SK-N-DZ (cell line): ENCODE results near the gene GSTM1.

Experiments
- DNase-seq: peaks from one replicate; pipeline ENCODE4 v3.0.0-alpha.2; 2015; ENCODE audit warnings: low spot score

Gene GSTM1

DNA sequence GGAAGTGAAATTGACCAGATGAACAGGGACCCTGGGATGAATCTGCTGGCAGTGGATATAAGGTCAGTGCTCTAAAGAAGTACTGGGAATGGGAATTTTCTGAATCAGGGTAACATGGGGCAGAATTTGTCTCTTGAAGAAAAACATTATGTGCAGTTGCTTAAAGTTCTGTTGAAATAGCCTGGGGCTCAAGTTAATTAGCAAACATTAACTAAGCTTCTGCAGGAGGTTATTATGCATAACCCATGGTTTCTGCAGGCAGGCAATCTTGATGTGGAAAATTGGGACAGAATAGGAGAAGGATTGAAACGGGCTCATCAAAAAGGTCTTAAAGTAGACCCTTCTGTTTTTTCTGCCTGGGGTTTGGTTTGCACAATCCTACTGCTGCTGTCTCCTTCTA lies 38.4 kb downstream of the GSTM1 start:
- DNase-seq = no peak

DNA sequence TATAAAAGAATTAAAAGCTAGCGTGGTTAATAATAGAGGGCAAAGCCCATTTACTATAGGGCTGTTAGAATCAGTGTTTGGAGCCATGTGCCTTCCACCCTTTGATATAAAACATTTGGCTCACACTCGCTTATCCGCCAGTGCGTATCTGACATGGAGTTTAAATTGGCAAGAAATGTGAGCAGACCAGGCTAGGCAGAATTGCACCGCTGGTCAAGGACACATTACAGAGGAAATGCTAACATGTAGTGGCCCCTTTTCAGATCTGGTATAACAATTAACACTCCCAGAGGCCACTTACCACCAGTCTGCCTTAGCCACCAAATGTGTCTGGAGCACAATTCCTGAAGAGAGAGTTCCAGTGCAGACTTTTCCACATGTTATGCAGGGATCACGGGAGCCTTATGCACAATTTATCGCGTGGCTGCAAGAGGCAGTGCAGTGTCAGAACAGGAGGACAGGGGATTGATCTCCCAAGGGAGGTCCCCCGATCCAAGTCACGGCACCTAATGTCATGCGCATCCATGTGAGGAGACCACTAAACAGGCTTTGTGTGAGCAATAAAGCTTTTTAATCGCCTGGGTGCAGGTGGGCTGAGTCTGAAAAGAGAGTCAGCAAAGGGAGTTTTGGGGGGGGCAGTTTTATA lies 39.2 kb downstream of the GSTM1 start:
- DNase-seq = no peak

DNA sequence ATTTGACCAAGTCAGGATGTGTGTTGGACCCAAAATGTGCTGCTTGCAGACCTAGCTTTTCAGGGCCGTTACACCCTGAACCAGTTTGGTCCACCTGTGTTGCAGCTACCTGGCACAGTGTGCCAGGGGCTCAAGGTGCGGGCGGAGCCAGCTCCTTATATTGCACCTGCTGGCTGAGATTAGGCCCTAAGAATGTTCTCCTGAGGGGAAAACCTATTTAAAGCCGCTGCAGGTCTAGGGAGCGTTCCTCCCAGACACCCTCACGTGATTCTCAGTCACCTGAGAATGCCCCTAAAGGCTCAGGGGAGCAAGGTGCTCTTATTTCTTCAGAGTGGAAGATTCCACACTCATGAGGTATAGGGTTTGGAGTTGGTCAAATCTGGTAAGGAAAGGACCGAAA lies 41.3 kb downstream of the GSTM1 start:
- no peak for DNase-seq

DNA sequence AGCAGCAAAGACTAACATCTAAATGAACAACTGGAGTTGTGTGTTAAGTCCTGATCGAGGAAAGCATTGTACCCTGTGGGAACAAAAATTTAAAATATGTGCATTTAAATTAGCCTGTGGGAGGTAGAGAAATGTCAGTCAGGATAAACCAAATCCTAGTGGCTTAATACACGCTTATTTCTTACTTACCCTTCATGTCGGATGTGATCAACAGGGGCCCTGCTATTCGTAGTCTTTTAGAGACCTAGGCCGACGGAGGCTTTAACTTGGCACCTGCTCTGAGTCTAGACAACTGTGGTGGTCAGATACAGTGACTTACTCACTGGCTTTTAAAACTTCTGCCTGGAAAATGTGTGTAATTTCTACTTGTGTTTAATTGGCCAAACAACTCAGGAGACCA lies 43.0 kb downstream of the GSTM1 start:
- DNase-seq = no peak

DNA sequence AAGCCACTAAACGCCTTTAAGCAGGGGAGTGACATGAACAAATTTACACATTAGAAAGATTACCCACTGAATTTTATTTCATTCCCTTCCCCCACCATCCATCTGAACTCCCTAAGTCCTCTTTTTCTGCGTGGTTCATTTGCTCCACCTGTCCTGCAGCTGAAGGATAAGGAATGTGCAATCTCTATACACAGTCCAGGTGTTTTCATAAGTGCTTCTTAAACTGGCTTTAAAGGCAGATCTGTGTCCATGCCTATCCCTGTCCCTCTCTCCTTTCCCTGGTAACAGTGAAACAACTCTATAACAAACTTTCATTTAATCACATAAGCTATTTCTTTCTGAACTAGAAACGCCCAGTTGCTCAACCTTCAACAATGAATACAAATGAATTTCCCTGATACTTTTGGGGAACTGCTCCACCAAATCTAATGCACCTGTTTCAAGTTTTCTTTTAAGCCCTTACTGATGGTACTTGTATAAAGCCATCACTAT lies 44.8 kb downstream of the GSTM1 start:
- no peak for DNase-seq

DNA sequence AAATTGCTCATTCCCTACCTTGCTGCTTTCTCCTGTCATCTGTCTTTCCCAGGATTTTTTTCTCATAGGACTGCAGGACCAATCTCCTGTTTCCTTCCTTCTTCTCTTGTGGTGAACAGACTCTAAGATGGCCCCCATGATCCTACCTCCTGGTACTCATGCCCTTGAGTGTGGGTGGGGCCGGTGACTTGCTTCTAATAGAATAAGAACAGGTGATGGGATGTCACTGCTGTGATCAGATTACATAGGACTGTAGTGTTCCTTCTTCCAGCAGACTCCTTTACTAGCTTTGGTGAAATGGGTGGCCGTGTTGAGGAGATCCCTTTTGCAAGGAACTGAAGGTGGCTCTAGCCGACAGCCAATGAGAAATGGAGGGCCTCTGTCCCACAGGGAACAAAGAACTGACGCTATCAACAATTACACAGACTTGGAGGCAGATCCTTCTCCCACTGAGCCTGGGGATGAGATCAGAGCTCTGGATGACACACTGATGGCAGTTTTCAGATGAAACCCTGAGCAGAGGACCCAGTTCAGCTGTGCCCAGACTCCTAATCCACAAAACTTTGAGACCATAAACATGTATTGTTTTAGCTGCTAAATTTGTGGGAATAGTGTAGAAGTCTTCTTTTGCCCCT lies 45.7 kb downstream of the GSTM1 start:
- DNase-seq = no peak

DNA sequence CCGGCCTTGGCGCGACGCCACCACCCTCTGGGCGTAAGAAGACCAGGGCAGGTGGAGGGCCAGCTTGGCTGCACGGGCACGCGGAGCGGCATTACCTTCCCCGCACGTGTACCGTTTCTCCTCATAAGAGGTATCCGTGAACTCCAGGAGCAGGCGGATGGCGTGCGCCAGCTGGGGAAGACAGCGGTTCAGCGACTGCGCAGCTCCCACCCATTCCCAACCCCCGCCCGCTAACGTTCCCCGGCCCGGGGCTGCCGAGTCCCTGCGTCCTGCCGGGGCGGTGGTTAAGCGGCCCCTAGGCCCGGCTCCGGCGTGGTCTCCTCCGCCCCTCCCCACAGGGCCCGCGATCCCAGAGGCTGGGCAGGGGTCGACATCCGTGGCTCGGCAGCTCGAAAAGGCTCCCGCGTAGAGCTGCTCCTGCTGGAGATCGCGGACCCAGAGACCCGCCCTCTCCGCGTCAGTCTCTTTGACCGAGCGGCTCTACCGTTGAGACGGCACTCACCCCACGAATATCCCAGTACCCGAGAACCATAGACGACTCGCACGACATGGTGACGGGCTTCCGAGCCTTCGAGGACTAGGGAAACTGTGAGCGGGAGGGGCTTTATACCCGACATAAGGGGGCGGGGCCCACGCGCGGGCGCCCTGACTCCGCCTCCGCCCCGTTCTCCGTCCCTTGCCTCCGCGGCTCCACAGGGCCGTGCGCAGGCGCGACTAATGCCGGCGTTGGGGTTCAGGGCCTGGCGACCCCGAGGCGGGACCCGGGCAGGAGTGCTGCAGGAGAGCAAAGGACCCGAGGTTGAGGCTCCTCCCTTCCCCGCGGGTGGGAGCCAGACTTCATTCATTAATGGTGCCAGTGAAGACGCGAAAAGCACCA lies 52.4 kb downstream of the GSTM1 start:
- DNase-seq = peak; percentile 81

DNA sequence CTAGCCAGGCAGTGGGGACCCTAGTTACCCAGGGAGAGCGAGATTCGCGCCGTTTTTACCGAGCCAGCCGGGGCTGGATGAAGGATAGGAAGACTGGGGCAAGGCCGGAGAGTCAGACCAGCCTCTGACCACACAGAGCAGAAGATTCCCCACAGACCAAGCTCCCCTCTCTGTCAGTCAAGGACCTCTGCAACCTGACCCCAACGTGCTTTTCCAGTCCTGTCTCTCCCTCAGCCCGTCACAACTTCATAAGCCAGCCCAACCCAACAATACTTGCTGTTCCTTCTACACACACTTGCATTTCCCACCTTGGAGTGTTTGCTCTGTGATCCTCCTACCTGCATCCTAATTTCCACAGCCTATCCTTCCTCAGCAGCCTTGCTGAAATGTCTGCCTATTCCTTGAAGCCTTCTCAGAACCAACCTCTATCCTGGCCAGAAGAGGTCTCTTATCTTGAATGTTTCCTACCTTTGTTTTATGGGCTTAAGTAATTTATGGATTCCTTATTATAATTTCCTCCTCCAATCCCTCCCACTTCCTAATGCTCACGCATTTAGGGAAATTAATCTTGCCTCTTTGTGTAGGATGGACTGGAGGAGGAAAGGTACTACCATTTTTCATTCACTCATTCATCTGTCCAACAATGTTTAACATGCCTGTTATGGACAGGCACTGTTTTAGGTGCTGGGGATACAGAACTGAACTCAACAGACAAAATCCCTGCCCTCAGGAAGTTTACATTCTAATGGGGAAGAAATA lies 53.2 kb downstream of the GSTM1 start, which contains the start of gene GSTM3:
TSS of gene GSTM3 (minus strand) at position 424 of the 759 bp plus-strand sequence. CDS start 751 bp downstream, outside the sequence.
- DNase-seq = no peak
